ENCODE results near the gene AP1B1.

DNA sequence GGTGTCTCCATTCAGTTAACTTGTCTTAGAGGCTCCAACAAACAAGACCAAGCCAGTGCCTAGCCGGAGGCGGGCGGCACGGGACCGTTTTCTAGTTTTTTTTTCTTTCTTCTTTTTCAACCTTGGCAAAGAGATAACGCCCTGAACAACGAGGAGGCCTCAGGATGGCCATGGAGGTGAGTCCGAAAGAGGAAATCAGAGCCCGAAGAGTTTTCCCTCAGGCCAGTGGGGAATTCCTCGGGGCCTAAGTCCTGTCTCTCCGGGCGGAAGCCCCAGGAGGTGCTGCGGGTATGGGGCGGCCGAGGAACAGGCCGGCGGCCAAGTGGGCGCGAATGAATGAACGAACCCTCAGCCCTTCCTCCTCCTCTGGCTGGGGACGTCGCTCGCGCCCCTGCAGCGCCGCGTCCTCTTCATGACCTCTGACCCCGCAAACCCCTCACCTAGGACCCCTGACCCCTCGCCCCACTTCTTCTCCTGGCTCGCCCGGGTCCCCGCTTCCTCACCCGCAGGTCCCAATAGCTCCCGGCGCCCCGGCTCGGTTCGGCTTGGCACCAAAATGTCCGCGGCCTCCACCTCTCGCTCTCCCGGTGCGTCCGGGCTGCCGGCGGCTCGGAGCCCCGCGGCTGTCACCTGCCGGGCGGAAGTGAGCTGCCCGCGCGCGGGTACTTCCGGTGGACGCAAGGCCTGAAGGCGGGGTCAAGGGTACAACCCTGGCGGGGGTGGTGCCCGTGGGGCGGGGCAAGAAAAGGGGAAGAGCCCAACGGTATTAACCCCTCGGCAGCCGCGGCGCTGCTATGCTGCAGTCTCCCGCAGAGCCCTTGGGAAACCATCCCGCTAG, at the start of gene AP1B1:
- no peak for TF ChIP-seq CTCF (IDR thresholded peaks at IDR 0.05; ENCODE audit: poor library complexity, severe bottlenecking)
- TF ChIP-seq EP300 (conservative IDR thresholded peaks at IDR 0.05; ENCODE audit: poor library complexity, severe bottlenecking): peak; percentile 34
